ENCODE data around the gene USP53. TPM values are rescaled to one million over a fixed set of nuclear protein-coding genes. Genes with fewer than 3 reads are reported as not detected.
"Not testable (repeated sequence)": the region's sequence is repeated elsewhere in the genome, so short reads cannot be mapped to it uniquely, and the experiment has no call there.

Gene USP53
- total RNA-seq, 1 experiment from 2014 or later: 11.9 TPM

DNA sequence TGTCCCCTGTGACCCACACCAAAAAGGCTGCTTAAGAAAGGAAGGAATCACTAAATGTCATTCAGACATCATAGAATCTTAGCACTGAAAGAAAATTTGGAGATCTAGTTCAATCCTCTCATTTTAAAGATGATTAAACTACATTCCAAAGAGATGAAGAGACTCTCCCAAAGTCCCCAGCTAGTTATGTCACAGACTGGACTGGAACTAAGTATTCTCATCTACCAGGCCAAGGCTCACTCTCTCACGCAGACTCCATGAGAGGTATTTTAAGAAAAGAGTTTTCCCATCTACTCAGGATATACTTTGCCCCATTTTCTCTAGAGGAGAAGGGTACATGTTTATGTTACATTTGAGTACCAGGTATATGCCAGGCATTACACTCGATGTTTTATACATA lies 102.5 kb downstream of the USP53 start:
- DNase-seq (ENCODE audit: low read depth): no peak

GRCh38 chr4:119317990-119318389 lies 105.5 kb downstream of the USP53 start:
- no peak for DNase-seq (ENCODE audit: low read depth)

GRCh38 chr4:119321921-119322687 lies 109.6 kb downstream of the USP53 start, which contains the start of gene FABP2:
Gene FABP2 (minus strand): TSS chr4:119322138. CDS start chr4:119322102, 36 bp downstream.
- DNase-seq (ENCODE audit: low read depth): no peak

DNA sequence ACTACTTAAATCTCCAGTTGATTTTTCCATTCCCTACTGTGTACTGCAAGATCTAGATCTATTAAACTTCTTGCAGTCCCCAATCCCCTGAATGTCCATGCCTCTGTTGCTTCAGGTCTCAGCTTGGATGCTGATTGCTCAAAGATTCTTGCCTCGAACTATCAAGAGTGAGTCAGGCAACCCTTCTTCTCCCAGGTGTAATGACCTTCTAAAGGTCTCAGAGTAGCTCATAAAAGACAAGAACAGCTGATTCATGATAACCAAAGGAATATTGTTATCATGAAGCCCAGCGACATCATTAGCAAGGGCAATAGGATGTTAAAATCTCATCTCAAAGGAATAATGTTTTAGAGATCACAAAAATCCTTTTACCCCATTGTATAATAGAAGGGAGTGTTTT lies 116.2 kb downstream of the USP53 start:
- no peak for DNase-seq (ENCODE audit: low read depth)

GRCh38 chr4:119329835-119330620 lies 117.5 kb downstream of the USP53 start:
- no peak for DNase-seq (ENCODE audit: low read depth)

- not testable (repeated sequence) for DNase-seq (ENCODE audit: low read depth)
Measured at GRCh38 chr4:119336332-119336979, 123.9 kb downstream of the USP53 start.

GRCh38 chr4:119337010-119337409 lies 124.5 kb downstream of the USP53 start:
- DNase-seq (ENCODE audit: low read depth): peak; percentile 32

GRCh38 chr4:119339895-119340294 lies 127.4 kb downstream of the USP53 start:
- not testable (repeated sequence) for DNase-seq (ENCODE audit: low read depth)

DNA sequence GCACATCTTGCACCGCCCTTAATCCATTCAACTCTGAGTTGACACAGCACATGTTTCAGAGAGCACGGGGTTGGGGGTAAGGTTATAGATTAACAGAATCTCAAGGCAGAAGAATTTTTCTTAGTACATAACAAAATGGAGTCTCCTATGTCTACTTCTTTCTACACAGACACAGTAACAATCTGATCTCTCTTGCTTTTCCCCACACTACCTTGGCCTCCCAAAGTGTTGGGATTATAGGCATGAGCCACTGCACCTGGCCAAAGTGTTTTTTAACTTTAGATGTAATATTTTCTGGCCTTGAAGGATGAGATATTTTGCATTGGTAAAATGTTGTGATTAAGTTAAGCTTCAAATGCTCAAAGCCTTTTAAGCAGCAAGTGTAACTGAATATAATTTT lies 130.8 kb downstream of the USP53 start:
- DNase-seq (ENCODE audit: low read depth): not testable (repeated sequence)

Other genes starting within 250 kb of the USP53 start
- gene MYOZ2, start 76.9 kb upstream of the USP53 start, total RNA-seq (2014; rRNA removed; shearing (Covaris generic)): 0.29 and 0.48 TPM in 2 replicates
- gene FABP2, start 109.4 kb downstream of the USP53 start, total RNA-seq (2014; rRNA removed; shearing (Covaris generic)): not detected in 2 replicates